ENCODE measurements around the gene TOMM40L.
A peak's percentile ranks its signal among the peaks of the same experiment; 100 is the strongest.

Gene TOMM40L

GRCh38 chr1:161197560-161198193 lies 28.2 kb upstream of the TOMM40L start:
- no peak for DNase-seq

- peak in 1 of 2 experiments; percentile 42 for DNase-seq
Measured at GRCh38 chr1:161198194-161198896, 27.5 kb upstream of the TOMM40L start.

GRCh38 chr1:161198897-161199431 lies 26.9 kb upstream of the TOMM40L start, which contains the start of gene ADAMTS4:
Gene ADAMTS4 (minus strand): TSS chr1:161199054. CDS start chr1:161198627, 427 bp downstream.
- no peak for DNase-seq

GRCh38 chr1:161199506-161200139 lies 26.2 kb upstream of the TOMM40L start:
- DNase-seq: no peak

- no peak for DNase-seq
Measured at GRCh38 chr1:161200421-161200991, 25.4 kb upstream of the TOMM40L start.

- DNase-seq: no peak
Measured at GRCh38 chr1:161200992-161201835, 24.6 kb upstream of the TOMM40L start.

- peak; percentile 99 to 100 for DNase-seq
Measured at GRCh38 chr1:161201836-161202712, 23.8 kb upstream of the TOMM40L start, which contains the start of gene NDUFS2. Gene NDUFS2 (plus strand): TSS chr1:161202367. CDS start chr1:161202386, 19 bp downstream.

GRCh38 chr1:161206411-161207140 lies 19.3 kb upstream of the TOMM40L start:
- DNase-seq: no peak

GRCh38 chr1:161207173-161207572 lies 18.7 kb upstream of the TOMM40L start:
- DNase-seq: no peak

GRCh38 chr1:161209790-161210409 lies 16.0 kb upstream of the TOMM40L start:
- DNase-seq: peak; percentile 86 to 87

- DNase-seq: no peak
Measured at GRCh38 chr1:161214369-161214768, 11.5 kb upstream of the TOMM40L start.

GRCh38 chr1:161215076-161215475 lies 10.8 kb upstream of the TOMM40L start, which contains the start of gene FCER1G:
Gene FCER1G (plus strand): TSS chr1:161215295. CDS start chr1:161215322, 27 bp downstream.
- DNase-seq: no peak

- no peak for DNase-seq
Measured at GRCh38 chr1:161216945-161217712, 8.7 kb upstream of the TOMM40L start.

GRCh38 chr1:161217831-161218230 lies 8.0 kb upstream of the TOMM40L start:
- DNase-seq: no peak

- DNase-seq: no peak
Measured at GRCh38 chr1:161218301-161219077, 7.4 kb upstream of the TOMM40L start.

GRCh38 chr1:161219078-161219892 lies 6.6 kb upstream of the TOMM40L start:
- DNase-seq: no peak

GRCh38 chr1:161220002-161220401 lies 5.9 kb upstream of the TOMM40L start:
- no peak for DNase-seq

All from SHP77 (cell line).